ENCODE results near the gene C6orf89.

Gene C6orf89

DNA sequence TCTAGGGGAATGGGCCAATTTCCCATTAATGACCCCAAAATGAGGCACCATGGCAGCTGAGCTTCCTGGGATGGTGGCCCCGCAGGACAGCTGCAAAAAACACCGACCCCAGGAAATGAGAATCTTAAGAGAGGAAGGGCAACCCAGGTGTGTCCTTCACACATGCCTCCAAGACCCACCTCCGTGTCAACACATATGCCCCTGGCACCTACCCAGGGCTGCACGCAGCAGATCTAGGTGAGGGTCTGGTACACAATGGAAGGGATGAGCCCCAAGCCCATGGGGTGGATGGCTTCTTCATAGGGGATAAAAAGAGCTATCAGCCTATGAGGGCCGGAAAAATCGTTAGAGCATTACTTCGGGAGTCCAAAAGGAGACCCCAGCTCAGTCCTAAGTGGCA is 90.8 kb downstream of the C6orf89 start:
- H4K8ac ChIP-seq (ENCODE audit: low read length) = no peak overlapping the region

GRCh38 chr6:36976931-36977330 is 91.2 kb downstream of the C6orf89 start:
- 98% methylated on average over 6 of the region's 6 CpGs for WGBS
- Histone ChIP-seq H3K4ac (ENCODE audit: low read depth in 1 of 2, low read length in 2 of 2) (no peak overlapping the region), H2AK5ac (ENCODE audit: low read length, severe bottlenecking) (no peak overlapping the region), H4K91ac (ENCODE audit: low read length) (no peak overlapping the region), H3K23ac (ENCODE audit: low read length in 2 of 2) (no peak overlapping the region), H3K9me3 (ENCODE audit: control insufficient read depth, low read length) (no peaks in the 10 kb centered on the region), H3K9ac (ENCODE audit: low read length) (no peak overlapping the region), H3K4me1 (ENCODE audit: control insufficient read depth, insufficient read depth, low read depth, low read length) (peaks cover 8% of the 10 kb centered on the region), H2BK12ac (ENCODE audit: low read length in 2 of 2) (no peak overlapping the region), H3K4me3 (ENCODE audit: insufficient read depth in 1 of 2, low read depth in 1 of 2, low read length in 2 of 2) (no peak overlapping the region), H3K36me3 (ENCODE audit: control insufficient read depth in 1 of 2, insufficient read depth in 2 of 2, low read depth in 1 of 2, low read length in 2 of 2) (peaks cover 63 to 78% of the 10 kb centered on the region in 2 experiments), H4K8ac (ENCODE audit: low read length) (no peak overlapping the region), H3K27ac (ENCODE audit: low read length, poor library complexity, severe bottlenecking) (no peak overlapping the region), H3K27me3 (ENCODE audit: control insufficient read depth in 1 of 2, insufficient read depth in 1 of 2, low read length in 2 of 2) (no peaks in the 10 kb centered on the region), H3K14ac (ENCODE audit: low read length in 2 of 2) (no peak overlapping the region), H2BK15ac (ENCODE audit: low read depth, poor library complexity, severe bottlenecking) (no peak overlapping the region), H3K79me1 (replicated peaks; ENCODE audit: low read length, poor library complexity, severe bottlenecking) (peaks cover 44% of the 10 kb centered on the region), H2BK120ac (ENCODE audit: low read depth, low read length) (no peak overlapping the region), H3K18ac (ENCODE audit: low read depth in 1 of 2, low read length in 2 of 2) (no peak overlapping the region), H2BK5ac (ENCODE audit: low read depth, low read length, poor library complexity, severe bottlenecking) (no peak overlapping the region), H2AFZ (ENCODE audit: low read depth, low read length) (no peak overlapping the region), H3K4me2 (ENCODE audit: low read length, poor library complexity, severe bottlenecking) (no peak overlapping the region)
- no peak for DNase-seq

More for the DNA sequence above, 90.8 kb downstream of the C6orf89 start:
- Histone ChIP-seq H3K27me3 (ENCODE audit: control insufficient read depth in 1 of 2, insufficient read depth in 1 of 2, low read length in 2 of 2) (no peaks in the 10 kb centered on the region), H3K27ac (ENCODE audit: low read length, poor library complexity, severe bottlenecking) (no peak overlapping the region), H3K4me2 (ENCODE audit: low read length, poor library complexity, severe bottlenecking) (no peak overlapping the region), H3K4me1 (ENCODE audit: control insufficient read depth, insufficient read depth, low read depth, low read length) (peaks cover 11% of the 10 kb centered on the region), H2AK5ac (ENCODE audit: low read length, severe bottlenecking) (no peak overlapping the region), H4K91ac (ENCODE audit: low read length) (no peak overlapping the region), H3K4me3 (ENCODE audit: insufficient read depth in 1 of 2, low read depth in 1 of 2, low read length in 2 of 2) (no peak overlapping the region), H2BK5ac (ENCODE audit: low read depth, low read length, poor library complexity, severe bottlenecking) (no peak overlapping the region), H3K9ac (ENCODE audit: low read length) (no peak overlapping the region), H3K9me3 (ENCODE audit: control insufficient read depth, low read length) (no peaks in the 10 kb centered on the region), H3K23ac (ENCODE audit: low read length in 2 of 2) (no peak overlapping the region), H2BK15ac (ENCODE audit: low read depth, poor library complexity, severe bottlenecking) (no peak overlapping the region), H3K14ac (ENCODE audit: low read length in 2 of 2) (no peak overlapping the region), H2AFZ (ENCODE audit: low read depth, low read length) (no peak overlapping the region), H3K18ac (ENCODE audit: low read depth in 1 of 2, low read length in 2 of 2) (no peak overlapping the region), H3K4ac (ENCODE audit: low read depth in 1 of 2, low read length in 2 of 2) (no peak overlapping the region), H2BK12ac (ENCODE audit: low read length in 2 of 2) (no peak overlapping the region), H3K36me3 (ENCODE audit: control insufficient read depth in 1 of 2, insufficient read depth in 2 of 2, low read depth in 1 of 2, low read length in 2 of 2) (peaks cover 67 to 82% of the 10 kb centered on the region in 2 experiments), H3K79me1 (replicated peaks; ENCODE audit: low read length, poor library complexity, severe bottlenecking) (peaks cover 46% of the 10 kb centered on the region), H2BK120ac (ENCODE audit: low read depth, low read length) (no peak overlapping the region)
- DNase-seq = no peak
- WGBS = 96% methylated on average over 7 of the region's 7 CpGs

- no peak overlapping the region for H2BK5ac ChIP-seq (ENCODE audit: low read depth, low read length, poor library complexity, severe bottlenecking)
- H3K27me3 ChIP-seq (ENCODE audit: control insufficient read depth in 1 of 2, insufficient read depth in 1 of 2, low read length in 2 of 2) = no peaks in the 10 kb centered on the region
- H3K4ac ChIP-seq (ENCODE audit: low read depth in 1 of 2, low read length in 2 of 2) = no peak overlapping the region
- peaks cover 42% of the 10 kb centered on the region for H3K79me1 ChIP-seq (replicated peaks; ENCODE audit: low read length, poor library complexity, severe bottlenecking)
- H2BK120ac ChIP-seq (ENCODE audit: low read depth, low read length) = no peak overlapping the region
- no peak overlapping the region for H2BK15ac ChIP-seq (ENCODE audit: low read depth, poor library complexity, severe bottlenecking)
- no peak overlapping the region for H4K91ac ChIP-seq (ENCODE audit: low read length)
- peaks cover 58 to 72% of the 10 kb centered on the region in 2 experiments for H3K36me3 ChIP-seq (ENCODE audit: control insufficient read depth in 1 of 2, insufficient read depth in 2 of 2, low read depth in 1 of 2, low read length in 2 of 2)
- H3K14ac ChIP-seq (ENCODE audit: low read length in 2 of 2) = no peak overlapping the region
- H3K27ac ChIP-seq (ENCODE audit: low read length, poor library complexity, severe bottlenecking) = no peak overlapping the region
- no peak overlapping the region for H2BK12ac ChIP-seq (ENCODE audit: low read length in 2 of 2)
- no peak overlapping the region for H4K8ac ChIP-seq (ENCODE audit: low read length)
- H3K18ac ChIP-seq (ENCODE audit: low read depth in 1 of 2, low read length in 2 of 2) = no peak overlapping the region
- H2AFZ ChIP-seq (ENCODE audit: low read depth, low read length) = no peak overlapping the region
- no peak overlapping the region for H3K9ac ChIP-seq (ENCODE audit: low read length)
- H3K4me3 ChIP-seq (ENCODE audit: insufficient read depth in 1 of 2, low read depth in 1 of 2, low read length in 2 of 2) = no peak overlapping the region
- no peak overlapping the region for H3K23ac ChIP-seq (ENCODE audit: low read length in 2 of 2)
- DNase-seq = peak; percentile 18
- H3K9me3 ChIP-seq (ENCODE audit: control insufficient read depth, low read length) = no peaks in the 10 kb centered on the region
- no peak overlapping the region for H3K4me2 ChIP-seq (ENCODE audit: low read length, poor library complexity, severe bottlenecking)
- peaks cover 8% of the 10 kb centered on the region for H3K4me1 ChIP-seq (ENCODE audit: control insufficient read depth, insufficient read depth, low read depth, low read length)
- WGBS = 90% methylated on average over 16 of the region's 16 CpGs
- H2AK5ac ChIP-seq (ENCODE audit: low read length, severe bottlenecking) = no peak overlapping the region
Observed at GRCh38 chr6:36977470-36977941, 91.8 kb downstream of the C6orf89 start.
